SJSA1 (cell line): ENCODE data around the gene AMOT. TPM values are rescaled to one million over a fixed set of nuclear protein-coding genes. Genes with fewer than 3 reads are reported as not detected.

Experiments used
- DNase-seq, 2 experiments: peaks; one replicate each; pipeline ENCODE4 v3.0.0-alpha.2; 2015 to 2020; ENCODE audit warnings: low spot score in 2 of 2, low read depth in 1 of 2
- H3K27ac ChIP-seq: fragments of 250-450 bp; sonication (Bioruptor Pico); 2 replicates; pipeline ENCODE4 v1.5.1; 2020; ENCODE audit warnings: mild to moderate bottlenecking, moderate library complexity
- H3K27me3 ChIP-seq: fragments of 250-450 bp; sonication (Bioruptor Pico); replicated peaks from 2 replicates; pipeline ENCODE4 v1.5.1; 2020; ENCODE audit warnings: mild to moderate bottlenecking, moderate library complexity
- H3K36me3 ChIP-seq: fragments of 250-450 bp; sonication (Bioruptor Pico); 2 replicates; pipeline ENCODE4 v1.5.1; 2020; ENCODE audit warnings: mild to moderate bottlenecking
- H3K4me1 ChIP-seq: fragments of 250-450 bp; sonication (Bioruptor Pico); replicated peaks from 2 replicates; pipeline ENCODE4 v1.6.1; 2021; ENCODE audit warnings: mild to moderate bottlenecking
- H3K4me3 ChIP-seq: fragments of 250-450 bp; sonication (Bioruptor Pico); 2 replicates; pipeline ENCODE4 v1.5.1; 2020; ENCODE audit warnings: mild to moderate bottlenecking
- H3K9me3 ChIP-seq: fragments of 250-450 bp; sonication (Bioruptor Pico); replicated peaks from 2 replicates; pipeline ENCODE4 v1.5.1; 2020; ENCODE audit warnings: mild to moderate bottlenecking
- total RNA-seq: library from RNA; depleted of rRNA; stranded (reverse); fragments of >200 nt; shearing (Covaris generic); gene quantifications from 2 replicates; pipeline ENCODE4 v1.2.3, GENCODE V29; 2014

The AMOT gene
- total RNA-seq, 1 experiment from 2014 or later = 11.7 TPM

- Histone ChIP-seq H3K9me3 (no peaks in the 10 kb centered on the region), H3K27ac (no peak overlapping the region), H3K4me1 (no peaks in the 10 kb centered on the region), H3K4me3 (no peak overlapping the region), H3K36me3 (no peaks in the 10 kb centered on the region), H3K27me3 (no peaks in the 10 kb centered on the region)
- DNase-seq = no peak
Measured at GRCh38 chrX:112851806-112852205, 11.2 kb upstream of the AMOT start.

- Histone ChIP-seq H3K27me3 (no peaks in the 10 kb centered on the region), H3K9me3 (no peaks in the 10 kb centered on the region), H3K4me3 (no peak overlapping the region), H3K4me1 (no peaks in the 10 kb centered on the region), H3K27ac (no peak overlapping the region), H3K36me3 (no peaks in the 10 kb centered on the region)
- no peak for DNase-seq
Measured at GRCh38 chrX:112851161-112851779, 10.6 kb upstream of the AMOT start.

GRCh38 chrX:112849016-112849415 lies 8.4 kb upstream of the AMOT start:
- Histone ChIP-seq H3K9me3 (no peaks in the 10 kb centered on the region), H3K27me3 (no peaks in the 10 kb centered on the region), H3K27ac (no peak overlapping the region), H3K4me3 (no peak overlapping the region), H3K4me1 (no peaks in the 10 kb centered on the region; the same call in 1 of the 2 replicates), H3K36me3 (no peaks in the 10 kb centered on the region)
- no peak for DNase-seq

GRCh38 chrX:112846782-112847181 lies 6.2 kb upstream of the AMOT start:
- DNase-seq = no peak
- H3K27me3 ChIP-seq = no peaks in the 10 kb centered on the region

GRCh38 chrX:112846187-112846586 lies 5.6 kb upstream of the AMOT start:
- Histone ChIP-seq H3K4me1 (no peaks in the 10 kb centered on the region; the same call in 1 of the 2 replicates), H3K27ac (no peak overlapping the region), H3K27me3 (no peaks in the 10 kb centered on the region), H3K9me3 (no peaks in the 10 kb centered on the region), H3K36me3 (no peaks in the 10 kb centered on the region), H3K4me3 (no peak overlapping the region)
- no peak for DNase-seq

More at GRCh38 chrX:112846782-112847181, 6.2 kb upstream of the AMOT start:
- Histone ChIP-seq H3K36me3 (no peaks in the 10 kb centered on the region), H3K4me1 (no peaks in the 10 kb centered on the region; the same call in 1 of the 2 replicates), H3K9me3 (no peaks in the 10 kb centered on the region), H3K4me3 (no peak overlapping the region), H3K27ac (no peak overlapping the region)

- H3K4me1 ChIP-seq = no peaks in the 10 kb centered on the region; the same call in 1 of the 2 replicates
- no peak overlapping the region for H3K4me3 ChIP-seq
- no peak overlapping the region for H3K27ac ChIP-seq
- no peaks in the 10 kb centered on the region for H3K27me3 ChIP-seq
- no peak for DNase-seq
- no peaks in the 10 kb centered on the region for H3K36me3 ChIP-seq
- H3K9me3 ChIP-seq = no peaks in the 10 kb centered on the region
Measured at GRCh38 chrX:112844250-112844649, 3.6 kb upstream of the AMOT start.

- no peak for DNase-seq
- no peaks in the 10 kb centered on the region for H3K9me3 ChIP-seq
- peak overlapping the region; percentile 56 for H3K4me3 ChIP-seq
- no peaks in the 10 kb centered on the region for H3K36me3 ChIP-seq
- H3K27me3 ChIP-seq = no peaks in the 10 kb centered on the region
- H3K4me1 ChIP-seq = no peaks in the 10 kb centered on the region; the same call in 1 of the 2 replicates
- no peak overlapping the region for H3K27ac ChIP-seq
Measured at GRCh38 chrX:112841820-112842157, 1.2 kb upstream of the AMOT start.

GRCh38 chrX:112841114-112841819 lies 636 bp upstream of the AMOT start:
- Histone ChIP-seq H3K27ac (no peak overlapping the region; the same call in 1 of the 2 replicates), H3K36me3 (no peaks in the 10 kb centered on the region), H3K9me3 (no peaks in the 10 kb centered on the region), H3K4me1 (no peaks in the 10 kb centered on the region; the same call in 1 of the 2 replicates), H3K4me3 (peak overlapping the region; percentile 56), H3K27me3 (no peaks in the 10 kb centered on the region)
- peak; percentile 84 for DNase-seq

GRCh38 chrX:112839856-112840255 lies 775 bp downstream of the AMOT start:
- Histone ChIP-seq H3K4me3 (peak overlapping the region; percentile 56), H3K9me3 (no peaks in the 10 kb centered on the region), H3K27ac (no peak overlapping the region), H3K4me1 (peaks cover 3% of the 10 kb centered on the region), H3K36me3 (no peaks in the 10 kb centered on the region), H3K27me3 (no peaks in the 10 kb centered on the region)
- DNase-seq = no peak

- Histone ChIP-seq H3K9me3 (no peaks in the 10 kb centered on the region), H3K4me3 (no peak overlapping the region)
Measured at GRCh38 chrX:112837531-112837930, 3.1 kb downstream of the AMOT start.

GRCh38 chrX:112835019-112835418 lies 5.6 kb downstream of the AMOT start:
- H3K4me3 ChIP-seq = no peak overlapping the region
- no peaks in the 10 kb centered on the region for H3K9me3 ChIP-seq
- peaks cover 25% of the 10 kb centered on the region for H3K4me1 ChIP-seq
- H3K27me3 ChIP-seq = no peaks in the 10 kb centered on the region
- H3K36me3 ChIP-seq = no peaks in the 10 kb centered on the region
- H3K27ac ChIP-seq = peak overlapping the region; percentile 87
- no peak for DNase-seq

More at GRCh38 chrX:112837531-112837930, 3.1 kb downstream of the AMOT start:
- H3K27ac ChIP-seq = no peak overlapping the region
- H3K27me3 ChIP-seq = no peaks in the 10 kb centered on the region
- no peak for DNase-seq
- no peaks in the 10 kb centered on the region for H3K36me3 ChIP-seq
- peaks cover 25% of the 10 kb centered on the region for H3K4me1 ChIP-seq

- Histone ChIP-seq H3K4me3 (no peak overlapping the region), H3K4me1 (peaks cover 25% of the 10 kb centered on the region), H3K27ac (peak overlapping the region; percentile 87), H3K36me3 (no peaks in the 10 kb centered on the region), H3K27me3 (no peaks in the 10 kb centered on the region), H3K9me3 (no peaks in the 10 kb centered on the region)
- peak; percentile 41 to 77 for DNase-seq
Measured at GRCh38 chrX:112834031-112834845, 6.4 kb downstream of the AMOT start.

- Histone ChIP-seq H3K9me3 (no peaks in the 10 kb centered on the region), H3K4me1 (peaks cover 25% of the 10 kb centered on the region), H3K36me3 (no peaks in the 10 kb centered on the region), H3K27ac (no peak overlapping the region), H3K27me3 (no peaks in the 10 kb centered on the region), H3K4me3 (no peak overlapping the region)
- no peak for DNase-seq
Measured at GRCh38 chrX:112832481-112833095, 8.0 kb downstream of the AMOT start.
